Esophagus squamous epithelium (tissue), 4 donors: ENCODE results near the gene BPTF.
"Not testable (repeated sequence)": the region's sequence is repeated elsewhere in the genome, so short reads cannot be mapped to it uniquely, and the experiment has no call there.

Experiments used
- POLR2A ChIP-seq, 4 donors: fragments of 450-650 bp; IDR thresholded peaks; one replicate each; pipeline ENCODE4 v1.6.1; 2017; ENCODE audit warnings: antibody characterized with exemption in 4 of 4, mild to moderate bottlenecking in 4 of 4, moderate library complexity in 3 of 4
- TF ChIP-seq, protein P1 (sequence below), 6 experiments: fragments of 450-650 bp in 4 of 6; fragments of 200-600 bp in 2 of 6; sonication (generic) in 2 of 6; IDR thresholded peaks; one replicate each; pipeline ENCODE4 v1.5.1; 2016 to 2019; ENCODE audit warnings: antibody characterized with exemption in 6 of 6, mild to moderate bottlenecking in 4 of 6, moderate library complexity in 4 of 6

DNA sequence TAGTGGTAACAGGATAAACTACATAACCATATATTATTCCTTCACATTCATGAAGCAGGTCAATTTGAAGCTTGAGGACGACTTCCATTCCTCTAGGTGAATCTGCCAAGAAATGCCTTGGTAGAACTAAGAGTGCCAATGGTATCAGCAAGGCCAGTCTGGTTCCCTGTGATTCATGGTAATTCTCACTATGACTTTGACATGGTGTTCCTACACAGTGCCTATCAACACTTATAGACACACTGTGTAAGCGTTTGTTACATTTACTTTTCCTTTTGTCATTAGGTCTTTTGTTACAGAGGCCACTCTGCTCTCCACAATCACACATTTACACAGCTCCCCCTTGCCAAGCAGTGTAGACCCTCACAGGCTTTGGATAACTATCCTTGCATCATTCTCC, 136.9 kb downstream of the BPTF start:
- TF ChIP-seq, protein P1, sequence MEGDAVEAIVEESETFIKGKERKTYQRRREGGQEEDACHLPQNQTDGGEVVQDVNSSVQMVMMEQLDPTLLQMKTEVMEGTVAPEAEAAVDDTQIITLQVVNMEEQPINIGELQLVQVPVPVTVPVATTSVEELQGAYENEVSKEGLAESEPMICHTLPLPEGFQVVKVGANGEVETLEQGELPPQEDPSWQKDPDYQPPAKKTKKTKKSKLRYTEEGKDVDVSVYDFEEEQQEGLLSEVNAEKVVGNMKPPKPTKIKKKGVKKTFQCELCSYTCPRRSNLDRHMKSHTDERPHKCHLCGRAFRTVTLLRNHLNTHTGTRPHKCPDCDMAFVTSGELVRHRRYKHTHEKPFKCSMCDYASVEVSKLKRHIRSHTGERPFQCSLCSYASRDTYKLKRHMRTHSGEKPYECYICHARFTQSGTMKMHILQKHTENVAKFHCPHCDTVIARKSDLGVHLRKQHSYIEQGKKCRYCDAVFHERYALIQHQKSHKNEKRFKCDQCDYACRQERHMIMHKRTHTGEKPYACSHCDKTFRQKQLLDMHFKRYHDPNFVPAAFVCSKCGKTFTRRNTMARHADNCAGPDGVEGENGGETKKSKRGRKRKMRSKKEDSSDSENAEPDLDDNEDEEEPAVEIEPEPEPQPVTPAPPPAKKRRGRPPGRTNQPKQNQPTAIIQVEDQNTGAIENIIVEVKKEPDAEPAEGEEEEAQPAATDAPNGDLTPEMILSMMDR (IDR thresholded peaks at IDR 0.05), result not testable (repeated sequence)
- TF ChIP-seq POLR2A (IDR thresholded peaks at IDR 0.05), result not testable (repeated sequence)
